Neutrophil (primary cell): ENCODE measurements around the gene FAS.
"Not testable (repeated sequence)": the region's sequence is repeated elsewhere in the genome, so short reads cannot be mapped to it uniquely, and the experiment has no call there.

Experiments
- H3K27ac ChIP-seq: fragments of 200-600 bp; sonication (generic); 2 replicates; pipeline ENCODE4 v1.5.1; 2016; ENCODE audit warnings: mild to moderate bottlenecking, moderate library complexity
- H3K27me3 ChIP-seq: fragments of 200-600 bp; sonication (generic); 2 replicates; pipeline ENCODE4 v1.6.0; 2016; ENCODE audit warnings: mild to moderate bottlenecking
- H3K36me3 ChIP-seq: fragments of 200-600 bp; sonication (generic); 2 replicates; pipeline ENCODE4 v1.5.1; 2017
- H3K4me1 ChIP-seq, 2 experiments: fragments of 200-600 bp in 1 of 2; sonication (generic) in 1 of 2; 1 replicate in 1 of 2; 2 replicates in 1 of 2; pipeline versions ENCODE4 v1.5.1 to v1.6.1; 2013 to 2016; ENCODE audit warnings: low read depth in 1 of 2, low read length in 1 of 2, mild to moderate bottlenecking in 1 of 2, moderate library complexity in 1 of 2; ENCODE audit not compliant: control insufficient read depth in 1 of 2, insufficient read depth in 1 of 2
- H3K4me3 ChIP-seq, 2 experiments: fragments of 200-600 bp in 1 of 2; sonication (generic) in 1 of 2; 1 replicate in 1 of 2; 2 replicates in 1 of 2; pipeline ENCODE4 v1.5.1; 2013 to 2016; ENCODE audit warnings: low read depth in 1 of 2, low read length in 1 of 2, mild to moderate bottlenecking in 1 of 2, moderate library complexity in 1 of 2
- H3K9me3 ChIP-seq: fragments of 200-600 bp; sonication (generic); 2 replicates; pipeline ENCODE4 v1.5.1; 2016
- TF ChIP-seq, protein P1 (sequence below): fragments of 200-600 bp; sonication (generic); IDR thresholded peaks from 2 replicates; pipeline ENCODE4 v1.5.1; 2016; ENCODE audit warnings: antibody characterized with exemption

The FAS gene

DNA sequence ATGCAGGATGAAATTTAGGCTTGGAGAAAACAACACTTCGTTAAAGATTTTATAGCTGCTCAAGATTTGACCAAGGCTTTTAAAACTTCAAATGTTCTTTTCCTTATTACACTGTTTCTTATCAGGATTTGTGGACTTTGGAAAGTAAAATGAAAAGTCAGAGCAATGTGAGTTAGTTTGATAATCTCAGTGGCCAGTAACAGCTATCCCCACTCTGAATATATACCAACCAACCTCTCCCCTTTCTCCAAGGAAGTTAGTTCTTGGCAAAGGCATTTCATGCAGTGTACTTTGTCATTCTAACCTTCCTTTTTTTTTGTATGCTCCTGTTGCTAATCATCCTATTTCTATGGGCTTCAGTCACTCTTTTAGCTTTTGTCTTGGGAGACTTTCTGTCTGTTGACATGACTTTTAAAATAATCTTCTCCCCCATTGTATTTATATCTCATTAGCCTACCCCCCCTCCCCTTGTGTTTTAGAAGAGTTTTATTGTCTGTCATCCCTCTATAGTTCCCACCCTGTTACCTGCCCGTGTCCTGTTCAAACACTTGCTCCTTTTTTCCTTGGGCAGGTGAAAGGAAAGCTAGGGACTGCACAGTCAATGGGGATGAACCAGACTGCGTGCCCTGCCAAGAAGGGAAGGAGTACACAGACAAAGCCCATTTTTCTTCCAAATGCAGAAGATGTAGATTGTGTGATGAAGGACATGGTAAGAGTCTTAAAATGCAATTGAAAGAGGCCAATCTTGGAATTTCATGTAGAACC is 16.7 kb downstream of the FAS start:
- TF ChIP-seq, protein P1, sequence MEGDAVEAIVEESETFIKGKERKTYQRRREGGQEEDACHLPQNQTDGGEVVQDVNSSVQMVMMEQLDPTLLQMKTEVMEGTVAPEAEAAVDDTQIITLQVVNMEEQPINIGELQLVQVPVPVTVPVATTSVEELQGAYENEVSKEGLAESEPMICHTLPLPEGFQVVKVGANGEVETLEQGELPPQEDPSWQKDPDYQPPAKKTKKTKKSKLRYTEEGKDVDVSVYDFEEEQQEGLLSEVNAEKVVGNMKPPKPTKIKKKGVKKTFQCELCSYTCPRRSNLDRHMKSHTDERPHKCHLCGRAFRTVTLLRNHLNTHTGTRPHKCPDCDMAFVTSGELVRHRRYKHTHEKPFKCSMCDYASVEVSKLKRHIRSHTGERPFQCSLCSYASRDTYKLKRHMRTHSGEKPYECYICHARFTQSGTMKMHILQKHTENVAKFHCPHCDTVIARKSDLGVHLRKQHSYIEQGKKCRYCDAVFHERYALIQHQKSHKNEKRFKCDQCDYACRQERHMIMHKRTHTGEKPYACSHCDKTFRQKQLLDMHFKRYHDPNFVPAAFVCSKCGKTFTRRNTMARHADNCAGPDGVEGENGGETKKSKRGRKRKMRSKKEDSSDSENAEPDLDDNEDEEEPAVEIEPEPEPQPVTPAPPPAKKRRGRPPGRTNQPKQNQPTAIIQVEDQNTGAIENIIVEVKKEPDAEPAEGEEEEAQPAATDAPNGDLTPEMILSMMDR, result no peak
- no peak overlapping the region for H3K4me3 ChIP-seq
- no peaks in the 10 kb centered on the region for H3K9me3 ChIP-seq
- H3K4me1 ChIP-seq, result no peaks in the 10 kb centered on the region
- no peak overlapping the region for H3K27ac ChIP-seq
- no peaks in the 10 kb centered on the region for H3K27me3 ChIP-seq
- peaks cover 76% of the 10 kb centered on the region for H3K36me3 ChIP-seq

DNA sequence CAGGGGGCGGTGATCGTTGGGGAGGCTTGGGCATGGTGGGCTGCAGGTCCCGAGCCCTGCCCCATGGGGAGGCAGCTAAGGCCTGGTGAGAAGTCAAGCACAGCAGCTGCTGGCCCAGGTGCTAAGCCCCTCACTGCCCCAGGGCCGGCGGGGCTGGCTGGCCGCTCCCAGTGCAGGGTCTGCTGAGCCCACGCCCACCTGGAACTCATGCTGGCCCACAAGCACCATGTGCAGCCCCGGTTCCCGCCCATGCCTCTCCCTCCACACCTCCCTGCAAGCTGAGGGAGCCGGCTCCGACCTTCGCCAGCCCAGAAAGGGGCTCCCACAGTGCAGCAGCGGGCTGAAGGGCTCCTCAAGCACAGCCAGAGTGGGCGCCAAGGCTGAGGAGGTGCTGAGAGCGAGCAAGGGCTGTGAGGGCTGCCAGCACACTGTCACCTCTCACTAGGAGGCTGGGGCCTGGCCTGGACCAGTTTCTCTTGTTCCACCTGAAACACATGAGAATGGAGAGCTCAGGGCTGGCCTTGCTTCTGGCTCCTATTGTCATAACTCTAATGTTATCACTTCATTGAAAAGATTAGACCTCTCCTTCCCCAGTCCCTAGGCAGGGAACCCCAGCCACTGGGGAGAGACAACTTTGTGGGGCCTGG is 28.2 kb downstream of the FAS start:
- not testable (repeated sequence) for H3K27me3 ChIP-seq, H3K27ac ChIP-seq, H3K4me1 ChIP-seq, H3K9me3 ChIP-seq, H3K4me3 ChIP-seq
- peaks cover 92% of the 10 kb centered on the region for H3K36me3 ChIP-seq

GRCh38 chr10:89019569-89020327 is 29.1 kb downstream of the FAS start:
- TF ChIP-seq, protein P1, result no peak
- H3K36me3 ChIP-seq, result peaks cover 92% of the 10 kb centered on the region
- no peak overlapping the region for H3K27ac ChIP-seq
- H3K4me1 ChIP-seq, result no peaks in the 10 kb centered on the region
- no peak overlapping the region for H3K4me3 ChIP-seq
- no peaks in the 10 kb centered on the region for H3K27me3 ChIP-seq
- H3K9me3 ChIP-seq, result no peaks in the 10 kb centered on the region

DNA sequence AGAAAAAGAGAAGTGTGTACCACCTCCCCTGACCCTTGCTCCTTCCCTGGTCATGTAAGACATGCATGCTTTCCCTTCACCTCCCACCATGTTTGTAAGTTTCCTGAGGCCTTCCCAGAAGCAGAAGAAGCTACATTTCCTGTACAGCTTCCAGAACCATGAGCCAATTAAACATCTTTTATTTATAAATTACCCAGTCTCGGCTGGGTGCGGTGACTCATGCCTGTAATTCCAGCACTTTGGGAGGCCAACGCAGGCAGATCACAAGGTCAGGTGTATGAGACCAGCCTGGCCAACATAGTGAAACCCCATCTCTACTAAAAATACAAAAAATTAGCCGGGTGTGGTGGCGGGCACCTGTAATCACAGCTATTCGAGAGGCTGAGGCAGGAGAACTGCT is 30.9 kb downstream of the FAS start:
- peaks cover 92% of the 10 kb centered on the region for H3K36me3 ChIP-seq
- not testable (repeated sequence) for H3K4me3 ChIP-seq, H3K27ac ChIP-seq, H3K4me1 ChIP-seq, H3K27me3 ChIP-seq, H3K9me3 ChIP-seq

GRCh38 chr10:89022734-89023133 is 32.1 kb downstream of the FAS start:
- Histone ChIP-seq H3K27ac (no peak overlapping the region), H3K9me3 (no peaks in the 10 kb centered on the region), H3K36me3 (peaks cover 94% of the 10 kb centered on the region), H3K27me3 (no peaks in the 10 kb centered on the region), H3K4me3 (no peak overlapping the region), H3K4me1 (no peaks in the 10 kb centered on the region)
- TF ChIP-seq, protein P1, result no peak

- H3K27ac ChIP-seq, result no peak overlapping the region
- peaks cover 9% of the 10 kb centered on the region in 2 experiments for H3K4me1 ChIP-seq
- peaks cover 72% of the 10 kb centered on the region for H3K36me3 ChIP-seq
- no peaks in the 10 kb centered on the region for H3K9me3 ChIP-seq
- H3K27me3 ChIP-seq, result no peaks in the 10 kb centered on the region
- TF ChIP-seq, protein P1, result no peak
- no peak overlapping the region for H3K4me3 ChIP-seq
These were observed 34.9 kb downstream of the FAS start for GRCh38 chr10:89025453-89025852.
